Measurements from ENCODE around the gene ERRFI1. TPM values are rescaled to one million over a fixed set of nuclear protein-coding genes. Genes with fewer than 3 reads are reported as not detected.

Gene ERRFI1
- total RNA-seq, 2 experiments from 2014 or later, result 3.6 TPM

DNA sequence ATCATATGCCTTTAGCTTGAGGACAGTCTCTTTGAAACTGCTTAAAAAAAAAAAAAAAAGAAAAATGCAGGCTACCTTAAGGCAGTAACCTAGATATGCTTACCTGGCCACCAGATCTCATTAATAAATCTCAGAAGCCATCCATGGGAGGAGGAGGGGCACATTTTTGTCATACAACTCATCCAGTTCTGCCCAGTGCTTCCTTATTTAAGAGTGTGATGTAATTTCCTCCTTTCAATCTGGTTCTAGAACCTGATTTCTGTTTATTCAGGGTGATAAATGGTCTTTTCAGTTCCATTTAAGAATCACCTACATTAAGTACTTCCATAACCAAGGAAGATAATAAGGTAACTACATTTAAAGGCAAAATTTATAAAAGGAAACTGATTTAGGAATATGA, 6.1 kb downstream of the ERRFI1 start:
- Histone ChIP-seq H3K4me1 (ENCODE audit: insufficient read depth, low read length) (no peaks in the 10 kb centered on the region), H3K4me3 (ENCODE audit: low read length) (no peak overlapping the region), H3K27ac (ENCODE audit: low read depth in 1 of 2, low read length in 2 of 2) (no peak overlapping the region), H3K36me3 (ENCODE audit: insufficient read depth, low read length) (no peaks in the 10 kb centered on the region), H3K9me3 (ENCODE audit: control insufficient read depth in 1 of 2, insufficient read depth in 1 of 2, low read length in 2 of 2) (no peaks in the 10 kb centered on the region), H3K27me3 (ENCODE audit: control insufficient read depth in 1 of 2, insufficient read depth in 2 of 2, low read length in 2 of 2) (peaks cover 4 to 25% of the 10 kb centered on the region in 2 experiments)
- ATAC-seq (ENCODE audit: poor library complexity) (no peak), DNase-seq (no peak)
- Mint-ChIP-seq H3K27ac (no peak overlapping the region), H3K27me3 (peaks cover 62% of the 10 kb centered on the region), H3K36me3 (ENCODE audit: low read depth) (no peaks in the 10 kb centered on the region), H3K4me1 (ENCODE audit: low read depth) (peaks cover 1% of the 10 kb centered on the region), H3K4me3 (no peak overlapping the region), H3K9me3 (no peaks in the 10 kb centered on the region)
- no peak for TF ChIP-seq CTCF (IDR thresholded peaks at IDR 0.05)
- ChIA-PET POLR2A (no interaction called here), CTCF (interaction anchor here (1.0 to 2.0 kb wide), 3 partner anchors 9 to 329 kb away, joined by 3 to 8 read pairs (median 4); no protein-coding TSS in a partner anchor)
- intact Hi-C loops (cut with DNase I, micrococcal nuclease), result no loop called here

DNA sequence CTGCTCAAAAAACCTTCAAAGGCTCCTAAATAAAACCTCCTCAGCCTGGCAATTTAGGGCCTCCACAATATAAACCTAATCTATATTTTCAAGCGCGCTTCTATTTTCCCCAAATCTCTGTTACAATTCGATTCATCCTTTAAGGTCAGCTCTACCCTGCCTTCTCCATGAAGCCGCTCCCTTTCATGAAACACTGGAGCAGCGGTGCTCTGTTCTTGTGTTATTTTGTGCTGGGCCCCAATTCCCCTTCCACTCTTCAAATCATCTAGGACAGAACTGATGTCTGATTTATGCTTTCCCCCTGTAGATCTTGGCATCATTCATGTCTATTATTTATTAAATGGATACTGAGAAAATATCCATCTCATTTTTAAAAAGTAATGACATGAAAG, 6.9 kb downstream of the ERRFI1 start:
- Mint-ChIP-seq H3K4me3 (no peak overlapping the region), H3K36me3 (ENCODE audit: low read depth) (no peaks in the 10 kb centered on the region), H3K9me3 (no peaks in the 10 kb centered on the region), H3K4me1 (ENCODE audit: low read depth) (no peaks in the 10 kb centered on the region), H3K27me3 (peaks cover 56% of the 10 kb centered on the region), H3K27ac (no peak overlapping the region)
- Histone ChIP-seq H3K4me1 (ENCODE audit: insufficient read depth, low read length) (no peaks in the 10 kb centered on the region), H3K9me3 (ENCODE audit: control insufficient read depth in 1 of 2, insufficient read depth in 1 of 2, low read length in 2 of 2) (no peaks in the 10 kb centered on the region), H3K27ac (ENCODE audit: low read depth in 1 of 2, low read length in 2 of 2) (no peak overlapping the region), H3K36me3 (ENCODE audit: insufficient read depth, low read length) (no peaks in the 10 kb centered on the region), H3K27me3 (ENCODE audit: control insufficient read depth in 1 of 2, insufficient read depth in 2 of 2, low read length in 2 of 2) (peaks cover 4 to 17% of the 10 kb centered on the region in 2 experiments), H3K4me3 (ENCODE audit: low read length) (no peak overlapping the region)
- no peak for TF ChIP-seq CTCF (IDR thresholded peaks at IDR 0.05)
- ATAC-seq (ENCODE audit: poor library complexity) (no peak), DNase-seq (no peak)
- CTCF ChIA-PET, result interaction anchor here (1.0 to 2.0 kb wide), 3 partner anchors 9 to 330 kb away, joined by 3 to 8 read pairs (median 4); no protein-coding TSS in a partner anchor
- intact Hi-C loops (cut with DNase I, micrococcal nuclease), result loop anchor here in 1 of 2 experiments (10.0 kb wide), 1 partner anchor 706 kb away; no protein-coding TSS in a partner anchor
- POLR2A ChIA-PET, result no interaction called here

GRCh38 chr1:8018492-8019228, 7.4 kb downstream of the ERRFI1 start:
- Mint-ChIP-seq H3K4me1 (ENCODE audit: low read depth) (no peaks in the 10 kb centered on the region), H3K27me3 (peaks cover 50% of the 10 kb centered on the region), H3K27ac (no peak overlapping the region), H3K9me3 (no peaks in the 10 kb centered on the region), H3K36me3 (ENCODE audit: low read depth) (no peaks in the 10 kb centered on the region), H3K4me3 (no peak overlapping the region)
- no peaks in the 10 kb centered on the region for H3K36me3 ChIP-seq (ENCODE audit: insufficient read depth, low read length)
- no peak overlapping the region for H3K4me3 ChIP-seq (ENCODE audit: low read length)
- POLR2A ChIA-PET, result interaction anchor here (0.6 kb wide), 1 partner anchor 70 kb away, joined by 3 read pairs; no protein-coding TSS in a partner anchor
- no peaks in the 10 kb centered on the region for H3K9me3 ChIP-seq (ENCODE audit: control insufficient read depth in 1 of 2, insufficient read depth in 1 of 2, low read length in 2 of 2)
- CTCF ChIA-PET, result interaction anchor here (1.4 to 2.2 kb wide), 3 partner anchors 10 to 330 kb away, joined by 4 to 8 read pairs (median 8); no protein-coding TSS in a partner anchor
- no peak for DNase-seq
- no peaks in the 10 kb centered on the region for H3K4me1 ChIP-seq (ENCODE audit: insufficient read depth, low read length)
- intact Hi-C loops (cut with DNase I, micrococcal nuclease), result loop anchor here in 1 of 2 experiments (10.0 kb wide), 1 partner anchor 706 kb away; no protein-coding TSS in a partner anchor
- TF ChIP-seq CTCF (IDR thresholded peaks at IDR 0.05), result no peak
- no peak for ATAC-seq (ENCODE audit: poor library complexity)
- no peak overlapping the region for H3K27ac ChIP-seq (ENCODE audit: low read depth in 1 of 2, low read length in 2 of 2)
- H3K27me3 ChIP-seq (ENCODE audit: control insufficient read depth in 1 of 2, insufficient read depth in 2 of 2, low read length in 2 of 2), result peaks cover 4 to 16% of the 10 kb centered on the region in 2 experiments

All from CD4-positive, alpha-beta T cell (primary cell).